HUDEP-2 (cell line): ENCODE measurements around the gene CPNE5.

Experiments
- DNase-seq, 76 experiments: peaks; one replicate each; lab custom pipeline; 2025; ENCODE audit not compliant: unreplicated experiment in 76 of 76; lab: John Stamatoyannopoulos, UW

CPNE5 gene

GRCh38 chr6:36838896-36839748 lies at the start of gene CPNE5:
Gene CPNE5, minus strand, starts transcription at chr6:36839444. Its CDS starts 67 bp downstream, at chr6:36839377.
- no peak for DNase-seq

GRCh38 chr6:36888115-36888643 lies 48.9 kb upstream of the CPNE5 start:
- no peak for DNase-seq

- peak in 39 of 76 experiments; percentile 21 to 69 (median 39) for DNase-seq
Observed at GRCh38 chr6:36886950-36887618, 47.8 kb upstream of the CPNE5 start.

GRCh38 chr6:36885461-36886401 lies 46.5 kb upstream of the CPNE5 start, which contains the start of gene C6orf89:
Gene C6orf89, plus strand, starts transcription at chr6:36885952. Its CDS starts 13,493 bp downstream, at chr6:36899445.
- peak in 74 of 76 experiments; percentile 80 to 99 (median 99) for DNase-seq

- DNase-seq = no peak
Observed at GRCh38 chr6:36884610-36885009, 45.4 kb upstream of the CPNE5 start.

GRCh38 chr6:36875250-36875633 lies 36.0 kb upstream of the CPNE5 start:
- no peak for DNase-seq

GRCh38 chr6:36874443-36875249 lies 35.4 kb upstream of the CPNE5 start, which contains the start of gene PPIL1:
Gene PPIL1, minus strand, starts transcription at chr6:36874803. Its CDS starts 31 bp downstream, at chr6:36874772.
- DNase-seq = peak in 74 of 76 experiments; percentile 60 to 97 (median 90)

- DNase-seq = peak in 23 of 76 experiments; percentile 19 to 56 (median 39)
Observed at GRCh38 chr6:36873612-36874442, 34.6 kb upstream of the CPNE5 start.

- no peak for DNase-seq
Observed at GRCh38 chr6:36873115-36873514, 33.9 kb upstream of the CPNE5 start.

GRCh38 chr6:36871686-36872085 lies 32.4 kb upstream of the CPNE5 start:
- no peak for DNase-seq

GRCh38 chr6:36867471-36868224 lies 28.4 kb upstream of the CPNE5 start:
- peak in 2 of 76 experiments; percentile 15 to 18 for DNase-seq

GRCh38 chr6:36865835-36866234 lies 26.6 kb upstream of the CPNE5 start:
- no peak for DNase-seq

- no peak for DNase-seq
Observed at GRCh38 chr6:36863670-36864540, 24.7 kb upstream of the CPNE5 start.

- no peak for DNase-seq
Observed at GRCh38 chr6:36862848-36863382, 23.7 kb upstream of the CPNE5 start.

- peak in 72 of 76 experiments; percentile 57 to 93 (median 80) for DNase-seq
Observed at GRCh38 chr6:36862164-36862847, 23.1 kb upstream of the CPNE5 start.

GRCh38 chr6:36860126-36860525 lies 20.9 kb upstream of the CPNE5 start:
- DNase-seq = no peak
